DMS 273 (cell line): ENCODE measurements around the gene EPHA4.

Source experiments
- DNase-seq: peaks from one replicate; lab custom pipeline; 2025; ENCODE audit not compliant: unreplicated experiment; lab: John Stamatoyannopoulos, UW

Gene EPHA4

DNA sequence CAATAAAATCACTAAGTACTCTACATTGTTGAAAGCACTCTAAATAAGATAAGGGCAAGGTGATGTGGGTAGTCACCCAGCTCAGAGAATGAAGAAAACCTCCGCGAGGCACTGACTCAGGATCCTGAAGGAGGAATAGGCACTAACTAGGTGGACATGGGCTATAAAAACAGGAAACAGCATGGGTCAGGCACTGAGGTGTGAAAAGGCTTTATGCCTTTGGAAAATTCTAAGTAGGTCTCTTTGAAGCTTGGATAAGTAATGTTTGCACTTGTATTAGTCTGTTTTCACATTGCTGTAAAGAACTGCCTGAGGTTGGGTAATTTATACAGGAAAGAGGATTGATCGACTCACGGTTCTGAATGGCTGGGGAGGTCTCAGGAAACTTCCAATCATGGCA, 161.6 kb downstream of the EPHA4 start:
- DNase-seq = no peak

DNA sequence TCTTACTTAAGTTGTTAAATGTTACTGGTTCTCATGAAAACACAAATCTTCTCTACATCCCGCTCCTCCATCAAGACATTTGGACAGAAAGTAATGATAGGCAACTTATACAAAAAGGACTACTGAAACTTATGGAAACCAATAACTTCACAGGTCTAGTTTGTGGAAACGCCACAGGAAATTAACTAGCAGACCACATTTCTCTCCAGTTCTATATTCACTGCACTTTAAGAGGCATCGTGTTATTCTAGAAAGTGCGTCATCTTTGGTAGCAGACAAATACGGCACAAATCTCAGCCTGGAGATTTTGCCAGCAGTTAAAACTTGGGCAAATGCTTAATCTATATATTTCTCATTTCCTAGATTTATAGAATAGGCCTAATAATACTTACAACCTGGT, 164.3 kb downstream of the EPHA4 start:
- no peak for DNase-seq

DNA sequence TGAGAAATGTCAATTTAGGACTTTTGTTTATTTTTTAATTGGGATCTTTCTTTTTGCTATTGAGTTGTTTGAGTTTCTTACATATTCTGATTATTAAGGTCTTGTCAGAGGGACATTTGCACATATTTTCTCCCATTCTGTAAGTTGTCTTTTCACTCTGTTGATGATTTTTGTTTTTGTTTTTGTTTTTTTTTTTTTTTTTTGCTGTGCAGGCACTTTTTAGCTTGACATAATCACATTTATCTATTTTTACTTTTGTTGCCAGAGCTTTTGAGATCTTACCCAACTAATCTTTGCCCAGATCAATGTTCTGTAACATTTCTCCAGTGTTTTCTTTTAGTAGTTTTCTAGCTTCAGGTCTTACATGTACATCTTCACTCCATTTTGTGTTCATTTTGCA, 166.6 kb downstream of the EPHA4 start:
- no peak for DNase-seq

DNA sequence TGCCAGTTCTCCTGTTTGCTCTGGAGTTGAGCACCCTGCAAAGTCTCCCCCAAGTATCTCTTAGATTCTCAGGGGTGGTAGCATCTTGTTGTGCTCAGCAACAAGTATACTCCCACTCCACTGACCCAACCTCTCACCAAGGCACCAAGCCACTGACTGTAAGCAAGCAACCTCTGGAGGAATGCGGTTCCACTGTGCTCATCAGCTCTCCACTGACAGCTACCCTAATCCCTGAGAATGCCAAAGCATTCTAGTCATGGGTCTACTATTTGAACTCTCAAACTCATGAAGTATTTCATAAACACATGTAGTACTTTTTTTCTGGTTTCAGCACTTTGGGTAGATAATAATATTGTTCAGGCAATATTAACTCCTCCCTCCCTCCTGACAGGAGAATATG, 170.0 kb downstream of the EPHA4 start:
- no peak for DNase-seq

DNA sequence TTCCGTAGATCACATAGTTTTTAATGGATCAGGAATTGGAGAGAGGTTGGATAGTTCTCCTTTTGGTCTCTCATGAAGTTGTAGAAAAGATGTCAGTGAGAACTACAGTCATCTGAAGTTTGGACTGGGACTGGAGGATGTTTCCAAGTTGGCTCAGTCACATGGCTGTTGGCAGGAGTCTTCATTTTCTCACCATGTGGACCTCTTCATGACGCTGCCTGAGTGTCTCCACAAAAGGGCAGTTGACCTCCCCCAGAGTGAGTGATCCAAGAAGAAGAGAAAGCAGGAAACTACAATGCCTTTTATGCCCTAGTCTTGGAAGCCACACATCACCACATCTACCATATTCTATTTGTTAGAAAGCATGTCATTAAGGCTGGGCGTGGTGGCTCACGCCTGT, 171.7 kb downstream of the EPHA4 start:
- DNase-seq = no peak

DNA sequence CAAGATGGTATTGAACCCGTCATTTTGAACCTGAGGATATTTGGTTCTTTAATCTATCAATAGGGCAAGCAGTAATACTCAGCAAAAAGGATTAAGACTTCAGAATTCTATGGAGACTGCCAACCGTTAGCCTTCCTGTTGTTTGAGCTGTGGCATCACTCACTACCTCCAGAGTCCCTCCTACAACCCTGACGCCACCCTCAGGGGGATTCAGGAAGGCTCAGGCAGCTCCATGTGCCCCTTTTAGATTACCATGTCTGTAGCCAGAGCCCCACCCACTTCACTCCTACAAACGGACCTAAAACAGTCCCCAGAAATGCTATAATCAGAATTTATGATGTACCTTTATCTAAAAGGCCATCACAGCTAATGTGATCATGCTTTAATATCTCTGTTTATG, 172.9 kb downstream of the EPHA4 start:
- no peak for DNase-seq

DNA sequence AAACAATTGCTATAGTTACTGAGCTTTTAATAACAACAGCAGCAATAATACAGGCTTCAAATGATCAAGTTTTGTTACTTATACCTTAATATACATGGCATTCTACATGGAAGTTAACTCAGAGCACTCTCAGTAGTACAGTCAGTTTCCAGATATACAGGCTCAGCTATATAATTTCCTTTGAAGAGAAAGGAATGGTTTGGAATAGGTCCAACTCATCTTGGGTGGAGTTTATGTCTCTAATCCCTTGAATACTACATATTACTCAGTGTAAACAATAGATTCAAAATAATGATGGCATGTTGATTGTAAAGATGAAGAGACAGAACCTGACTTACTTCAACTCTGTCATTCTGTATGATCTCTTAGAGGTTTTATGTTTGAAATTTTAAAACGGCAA, 174.9 kb downstream of the EPHA4 start:
- DNase-seq = peak; percentile 18

DNA sequence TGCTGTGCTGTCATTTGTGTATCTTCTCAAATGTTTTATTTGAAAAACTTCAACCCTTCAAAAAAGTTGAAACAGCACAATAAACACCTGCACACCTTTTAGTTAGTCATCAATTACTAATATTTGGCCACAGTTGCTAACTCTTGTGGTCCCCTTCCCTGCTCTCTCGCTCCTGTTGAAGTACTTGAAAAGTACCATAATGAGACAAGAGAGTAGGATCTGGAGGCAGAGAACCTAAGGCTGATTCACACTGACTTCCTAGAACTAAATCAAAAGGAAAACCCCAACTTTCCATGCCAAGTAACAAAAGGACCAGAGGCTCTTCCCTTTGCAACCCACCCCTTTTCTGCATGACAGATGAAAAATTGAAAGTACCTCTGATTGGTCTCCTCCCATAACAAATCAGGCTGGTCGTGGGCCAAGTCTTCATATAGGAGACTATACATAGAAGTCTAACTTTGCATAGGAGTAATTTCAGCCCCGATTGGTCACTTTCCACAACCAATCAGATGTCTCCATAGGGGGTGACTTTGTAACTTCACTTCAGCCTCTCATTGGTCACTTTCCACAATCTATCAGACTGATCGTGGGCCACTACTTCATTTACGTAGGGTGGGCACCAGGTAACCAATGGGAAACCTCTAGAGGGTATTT, 179.7 kb downstream of the EPHA4 start:
- DNase-seq = no peak

DNA sequence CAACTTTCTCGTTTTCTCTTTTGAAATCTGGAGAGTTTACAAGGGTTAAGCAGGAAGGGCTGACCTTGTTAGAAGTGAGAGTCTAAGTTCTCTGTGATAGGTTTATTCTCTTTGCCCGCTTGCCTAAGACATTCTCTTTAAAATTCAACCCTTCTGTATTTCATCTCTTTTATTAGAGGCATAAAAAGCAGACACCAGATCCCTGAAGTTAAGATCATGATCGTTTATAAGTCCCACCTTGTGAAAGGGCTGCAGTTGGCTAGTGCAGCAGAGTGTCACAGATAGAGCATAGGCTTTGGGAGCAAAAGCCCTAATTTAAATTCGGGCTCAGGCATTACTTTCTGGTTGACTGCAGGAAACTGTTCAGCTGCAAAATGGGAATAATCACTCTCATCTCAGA, 181.2 kb downstream of the EPHA4 start:
- DNase-seq = no peak

DNA sequence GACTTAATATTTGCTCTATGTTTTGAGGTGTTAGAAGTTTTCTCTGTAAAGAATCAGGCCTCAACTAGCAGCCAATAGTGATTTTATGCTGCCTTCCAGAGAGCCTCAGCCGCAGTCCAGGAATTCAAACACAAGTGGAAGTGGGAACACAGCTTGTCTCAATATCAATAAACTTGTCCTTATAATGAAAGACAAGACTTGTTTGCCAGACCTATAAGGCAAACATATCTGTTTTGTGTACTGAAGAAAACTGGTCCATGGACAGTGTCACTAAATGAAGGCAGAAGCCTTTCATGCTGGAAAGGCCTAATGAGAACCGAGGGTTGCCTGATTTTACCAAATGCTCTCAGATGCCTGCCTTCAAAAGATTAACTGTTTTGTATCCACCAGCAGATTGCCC, 182.2 kb downstream of the EPHA4 start:
- DNase-seq = peak; percentile 20

DNA sequence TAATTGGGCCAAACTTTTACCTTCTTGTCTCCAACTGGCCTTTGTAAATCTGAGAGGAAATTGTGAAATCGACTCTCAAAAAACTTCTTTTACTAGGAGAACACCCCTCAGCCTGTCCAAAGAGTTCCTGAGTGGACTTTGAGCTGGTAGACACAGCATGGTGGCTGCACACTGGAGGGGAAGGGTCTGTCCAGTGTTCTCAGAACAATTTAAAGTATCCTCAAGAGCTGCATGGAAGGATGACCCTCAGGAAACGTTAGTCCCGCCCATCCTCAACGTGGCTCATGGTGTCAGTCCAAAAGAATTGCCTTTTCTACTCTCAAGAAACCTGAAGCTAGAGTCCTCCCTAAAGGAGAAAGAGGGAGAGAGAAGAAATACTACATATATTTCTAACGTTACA, 182.7 kb downstream of the EPHA4 start:
- no peak for DNase-seq

DNA sequence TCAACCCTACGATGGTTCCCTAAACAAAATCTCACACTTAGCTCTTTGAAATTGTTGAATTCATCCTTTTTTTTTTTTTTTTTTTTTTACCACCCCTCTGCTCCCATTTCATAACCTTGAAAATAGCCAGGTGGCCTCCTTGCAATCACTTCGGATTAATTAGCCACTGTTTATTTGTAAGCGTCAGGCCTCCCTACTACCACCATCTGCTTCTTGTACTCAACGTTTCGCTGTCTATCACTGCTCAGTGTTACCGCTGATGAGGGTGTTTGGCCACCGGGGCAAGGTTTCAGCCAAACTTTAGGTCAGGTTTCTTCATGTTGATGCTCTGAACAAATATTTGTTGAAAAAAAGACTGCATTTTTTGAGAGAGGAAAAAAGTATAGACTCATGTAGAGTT, 183.2 kb downstream of the EPHA4 start:
- peak; percentile 87 for DNase-seq

DNA sequence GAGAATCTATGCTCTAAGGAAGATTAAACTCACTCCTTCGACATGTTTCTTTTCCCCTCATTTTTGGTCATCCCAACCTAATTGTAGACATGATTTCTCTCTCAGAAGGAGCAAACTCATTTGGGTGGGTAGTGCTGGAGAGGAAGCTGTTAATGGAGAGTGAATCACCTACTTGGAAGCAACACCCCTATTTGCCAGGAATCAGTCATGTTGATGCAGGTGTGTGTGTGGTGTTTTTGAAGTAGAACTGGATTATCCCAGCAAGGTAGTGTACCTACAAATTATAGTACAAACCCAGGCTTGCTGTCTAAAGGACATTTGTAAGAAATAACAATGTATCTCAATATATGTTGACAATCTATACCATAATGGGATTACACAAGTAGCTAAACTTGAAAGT, 186.4 kb downstream of the EPHA4 start:
- DNase-seq = no peak

DNA sequence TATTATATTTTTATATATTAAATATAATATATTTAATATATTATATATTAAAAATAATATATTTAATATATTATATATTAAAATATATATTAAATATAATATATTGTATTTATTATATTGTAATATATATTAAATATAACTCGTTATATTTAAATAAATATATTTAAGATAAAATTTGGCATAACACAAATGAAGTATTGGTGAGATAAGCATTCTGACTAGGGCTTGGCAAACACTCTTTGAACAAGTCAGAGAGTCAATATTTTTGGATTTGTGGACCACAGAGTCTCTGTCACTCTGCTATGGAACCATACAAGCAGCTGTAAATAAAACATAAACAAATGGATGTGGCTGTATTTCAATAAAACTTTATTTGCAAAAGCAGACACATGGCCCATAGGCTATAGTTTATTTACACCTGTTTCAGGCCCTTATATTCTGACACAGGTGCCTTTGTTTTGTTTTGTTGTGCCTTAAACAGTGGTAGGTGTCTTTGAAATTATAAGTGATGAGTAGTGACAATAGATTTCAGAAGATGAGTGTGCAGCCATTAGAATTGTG, 190.1 kb downstream of the EPHA4 start:
- DNase-seq = no peak

DNA sequence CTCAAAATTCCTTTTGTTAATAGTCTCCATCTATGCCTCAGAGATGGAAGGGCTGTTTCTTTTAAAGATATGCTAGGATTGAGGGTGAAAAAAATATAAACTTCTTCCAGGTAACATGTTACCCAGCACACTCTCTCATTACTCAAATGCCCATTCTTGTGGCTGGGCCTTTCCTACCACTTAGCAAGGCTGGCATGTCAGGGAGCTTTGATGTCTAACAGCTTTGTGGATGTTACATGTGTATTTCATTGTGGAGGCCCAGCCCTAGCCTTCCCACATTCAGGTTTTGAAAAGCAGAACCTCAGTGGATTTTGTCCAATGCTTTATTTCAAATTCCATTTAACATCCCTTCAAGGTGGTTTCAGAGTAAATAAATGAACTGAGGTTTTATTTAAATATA, 191.4 kb downstream of the EPHA4 start:
- no peak for DNase-seq

DNA sequence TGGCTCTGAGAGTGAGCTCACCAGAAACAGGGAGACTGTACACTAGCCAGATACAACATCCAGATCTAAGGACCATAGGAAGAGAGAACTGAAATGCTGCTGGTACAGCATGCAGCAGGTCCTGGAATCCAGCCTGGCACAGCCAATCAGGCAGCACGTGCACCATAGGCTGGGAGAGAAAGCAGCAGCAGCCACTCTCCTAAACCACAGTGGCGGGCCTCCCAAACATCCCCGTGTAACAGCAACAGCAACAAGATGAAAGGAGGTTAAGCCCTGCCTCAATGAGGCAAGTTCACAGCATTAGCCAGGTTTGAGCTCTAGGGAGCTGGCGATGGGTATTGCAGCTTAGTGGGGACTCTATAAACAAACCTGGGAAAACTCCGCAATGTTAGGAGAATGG, 192.0 kb downstream of the EPHA4 start:
- no peak for DNase-seq

DNA sequence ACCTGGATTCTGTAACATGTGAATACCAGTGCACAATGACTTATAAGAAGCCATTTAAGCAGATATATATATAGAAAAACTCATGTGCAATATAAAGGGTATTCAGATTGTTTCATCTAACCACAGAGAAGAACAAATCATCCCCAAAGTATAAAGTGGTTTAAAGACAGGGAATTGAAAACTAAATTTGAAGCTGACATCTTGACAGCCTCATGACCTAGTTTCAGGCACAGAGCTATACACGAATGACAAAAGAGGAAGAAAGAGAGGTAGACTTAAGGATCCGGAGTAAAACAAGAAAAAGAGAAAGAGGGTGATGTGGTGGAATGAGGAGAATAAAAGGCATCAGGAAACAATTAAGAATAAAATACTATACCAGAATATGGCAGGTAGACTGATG, 194.5 kb downstream of the EPHA4 start:
- DNase-seq = no peak

DNA sequence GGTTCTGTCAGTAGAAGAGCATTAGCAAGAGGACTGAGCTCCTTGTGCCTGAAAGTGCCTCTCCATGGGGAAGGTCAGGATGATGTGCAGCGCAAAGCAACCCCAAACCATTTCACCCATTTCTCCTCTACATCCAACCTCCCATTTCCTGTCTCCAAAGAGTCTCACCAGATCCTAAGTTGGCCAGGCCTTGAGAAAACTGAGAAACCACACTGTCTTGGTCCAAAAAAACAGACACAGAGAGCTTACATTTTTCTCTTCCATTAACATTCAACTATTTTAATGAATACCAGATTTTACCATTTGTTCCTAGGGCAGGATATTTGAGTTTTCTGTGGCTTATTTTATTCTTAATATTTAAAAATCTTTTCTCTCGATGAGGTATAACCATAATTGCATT, 195.0 kb downstream of the EPHA4 start:
- DNase-seq = no peak

DNA sequence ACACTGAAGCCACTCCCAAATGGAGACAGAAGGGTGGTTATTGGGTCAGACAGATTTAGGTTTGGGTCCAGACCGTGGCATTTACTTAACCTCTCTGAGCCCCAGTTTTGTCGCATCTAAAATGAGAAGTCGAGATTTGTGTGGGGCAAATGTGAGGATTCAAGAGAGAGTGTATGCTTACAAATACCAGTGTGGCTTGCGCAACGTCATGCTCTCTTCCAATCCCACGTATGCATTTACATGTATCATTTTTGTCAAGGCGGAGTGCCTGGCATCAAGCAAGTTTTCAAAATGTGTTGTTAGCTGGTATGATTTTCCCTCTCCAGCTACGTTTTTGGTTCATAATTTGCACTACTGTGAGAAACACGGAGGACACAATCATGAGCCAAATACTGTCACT, 197.9 kb downstream of the EPHA4 start:
- DNase-seq = no peak

DNA sequence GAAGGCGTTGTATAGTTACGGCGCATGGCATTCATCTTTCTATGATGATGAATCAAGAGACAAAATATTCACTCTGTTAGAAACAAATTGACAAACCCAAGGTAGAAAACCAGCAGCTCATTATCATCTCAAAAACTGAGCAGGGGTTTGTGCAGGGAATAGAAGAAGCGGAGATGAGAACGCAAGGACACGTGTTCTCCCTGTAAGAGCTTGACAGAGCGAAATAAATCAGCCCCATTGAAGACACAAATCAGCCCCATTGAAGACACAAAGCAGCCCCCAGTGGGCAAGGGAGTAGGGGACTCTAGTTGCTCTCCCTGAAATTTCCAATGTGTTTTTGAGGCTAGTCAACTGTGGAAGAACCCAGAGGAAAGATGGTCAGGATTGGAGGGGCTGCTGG, 199.2 kb downstream of the EPHA4 start:
- DNase-seq = no peak

DNA sequence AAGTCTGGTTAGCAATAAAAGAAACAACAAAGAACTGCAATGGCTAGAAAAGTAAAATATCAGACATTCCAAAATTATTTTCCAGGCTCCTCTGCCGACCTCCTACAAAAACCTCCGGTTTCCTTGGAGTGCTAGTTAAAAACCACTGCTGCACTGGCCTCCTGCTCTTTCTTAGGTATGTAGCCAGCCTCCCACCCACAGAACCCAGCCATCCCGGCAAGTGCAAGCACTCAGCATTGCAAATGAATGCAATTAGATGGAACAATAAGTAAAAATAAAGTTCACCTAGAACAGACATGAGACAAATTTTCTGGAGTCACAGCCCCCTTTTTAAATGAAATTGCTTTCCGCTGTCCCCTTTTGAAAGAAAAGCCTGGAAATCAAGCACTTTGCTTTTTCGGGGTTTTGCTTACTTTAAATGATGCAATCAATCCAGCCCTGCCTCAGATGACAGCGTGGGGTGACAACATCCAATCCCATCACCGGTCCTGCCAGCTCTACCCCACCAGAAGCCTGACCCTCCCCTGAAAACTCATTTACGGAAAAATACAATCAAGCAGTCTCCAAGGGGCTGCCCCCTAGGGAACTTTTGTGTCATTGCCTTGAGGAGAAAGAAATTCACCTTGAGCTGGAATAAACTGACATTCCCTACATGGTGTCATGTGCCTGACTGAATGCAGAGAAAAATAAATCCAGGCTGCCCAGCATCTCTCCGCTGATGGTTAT, 199.8 kb downstream of the EPHA4 start:
- DNase-seq = peak; percentile 43

DNA sequence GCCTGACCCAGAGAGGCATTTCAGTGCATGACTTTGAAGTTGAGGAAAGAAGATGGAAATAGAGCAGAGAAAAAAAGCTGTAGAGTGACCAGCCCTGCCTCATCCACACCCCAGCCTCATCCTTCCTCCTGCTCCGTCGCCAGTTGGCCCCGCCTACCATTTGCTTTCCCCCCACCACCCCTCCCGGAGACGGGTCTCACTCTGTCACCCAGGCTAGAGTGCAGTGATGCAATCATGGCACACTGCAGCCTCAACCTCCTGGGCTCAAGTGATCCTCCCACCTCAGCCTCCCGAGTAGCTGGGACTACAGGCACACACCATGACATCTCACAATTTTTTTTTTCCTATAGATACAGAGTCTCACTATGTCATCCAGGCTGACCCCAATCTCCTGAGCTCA, 200.8 kb downstream of the EPHA4 start:
- no peak for DNase-seq

DNA sequence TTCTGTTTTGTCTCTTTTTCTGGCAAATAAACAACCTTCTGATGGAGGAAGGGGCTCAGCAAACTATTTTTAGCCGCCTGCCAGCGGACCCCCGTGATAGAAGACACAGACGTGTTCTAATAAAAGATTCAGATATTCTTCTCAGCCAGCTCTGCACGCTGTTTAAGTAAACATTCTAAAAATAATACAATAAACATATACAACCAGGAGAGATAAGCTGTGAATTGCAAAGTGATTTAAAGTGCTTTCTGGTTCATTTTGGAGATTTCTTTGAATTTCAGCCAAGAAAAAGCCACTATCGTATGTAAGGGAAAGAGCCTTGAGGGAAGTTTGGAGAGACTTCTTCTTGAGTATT, 201.3 kb downstream of the EPHA4 start:
- DNase-seq = peak; percentile 12
